Loucy (cell line): ENCODE data around the gene TMEM9.

ENCODE experiments used
- EZH2phosphoT487 ChIP-seq: fragments of 200-600 bp; IDR thresholded peaks from 2 replicates; pipeline ENCODE4 v1.6.1; 2018; ENCODE audit warnings: antibody characterized with exemption, mild to moderate bottlenecking, moderate library complexity, borderline replicate concordance
- TF ChIP-seq, protein P1 (sequence below): fragments of 200-600 bp; sonication (generic); conservative IDR thresholded peaks from 2 replicates; pipeline ENCODE4 v1.5.1; 2014; ENCODE audit warnings: mild to moderate bottlenecking, antibody characterized with exemption, low read length

DNA sequence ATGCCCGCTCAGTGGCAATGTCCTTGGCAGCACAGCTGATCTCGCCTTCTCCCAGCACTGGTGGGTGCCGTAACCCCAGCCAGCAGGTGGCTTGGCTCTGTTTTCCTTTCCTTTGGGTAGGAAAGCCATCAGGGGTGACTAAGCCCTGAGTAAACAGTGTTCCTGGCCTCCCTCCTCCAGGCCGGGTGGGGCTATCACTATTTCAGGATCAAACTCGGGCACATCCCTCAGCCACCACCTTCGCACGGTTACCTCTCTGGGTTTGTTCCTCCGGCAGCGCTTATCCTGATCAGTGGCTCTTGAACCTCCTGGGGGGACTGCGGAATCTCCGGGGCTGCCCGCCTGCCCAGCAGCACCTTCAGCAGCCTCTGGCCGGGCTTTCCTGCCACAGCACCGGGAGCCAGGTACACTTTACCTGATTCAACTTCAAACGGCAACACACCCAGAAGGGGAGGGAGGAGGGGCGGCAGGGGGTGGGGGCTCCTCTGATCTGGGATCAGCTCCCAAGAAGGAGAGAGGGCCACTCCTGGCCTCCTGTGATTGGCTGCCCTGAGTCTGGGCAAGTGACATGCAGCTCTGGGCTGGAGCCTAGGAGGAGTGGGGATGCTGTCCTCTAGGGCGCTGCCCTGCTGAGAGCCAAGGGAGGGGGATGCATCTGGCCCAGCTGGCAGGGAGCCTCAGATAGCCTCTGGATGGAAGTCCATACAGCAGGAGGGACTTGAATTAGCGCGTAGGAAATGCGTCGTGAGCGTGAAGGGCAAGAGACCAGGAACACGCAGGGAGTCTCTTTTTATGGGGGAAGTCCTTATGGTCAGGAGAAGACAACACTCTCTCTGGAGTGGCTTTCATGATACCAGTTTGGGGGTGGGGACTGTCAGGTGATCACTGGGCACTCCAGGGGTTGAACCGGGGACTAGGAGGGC, 27.2 kb downstream of the TMEM9 start, which contains the start of gene ASCL5:
- TF ChIP-seq, protein P1, sequence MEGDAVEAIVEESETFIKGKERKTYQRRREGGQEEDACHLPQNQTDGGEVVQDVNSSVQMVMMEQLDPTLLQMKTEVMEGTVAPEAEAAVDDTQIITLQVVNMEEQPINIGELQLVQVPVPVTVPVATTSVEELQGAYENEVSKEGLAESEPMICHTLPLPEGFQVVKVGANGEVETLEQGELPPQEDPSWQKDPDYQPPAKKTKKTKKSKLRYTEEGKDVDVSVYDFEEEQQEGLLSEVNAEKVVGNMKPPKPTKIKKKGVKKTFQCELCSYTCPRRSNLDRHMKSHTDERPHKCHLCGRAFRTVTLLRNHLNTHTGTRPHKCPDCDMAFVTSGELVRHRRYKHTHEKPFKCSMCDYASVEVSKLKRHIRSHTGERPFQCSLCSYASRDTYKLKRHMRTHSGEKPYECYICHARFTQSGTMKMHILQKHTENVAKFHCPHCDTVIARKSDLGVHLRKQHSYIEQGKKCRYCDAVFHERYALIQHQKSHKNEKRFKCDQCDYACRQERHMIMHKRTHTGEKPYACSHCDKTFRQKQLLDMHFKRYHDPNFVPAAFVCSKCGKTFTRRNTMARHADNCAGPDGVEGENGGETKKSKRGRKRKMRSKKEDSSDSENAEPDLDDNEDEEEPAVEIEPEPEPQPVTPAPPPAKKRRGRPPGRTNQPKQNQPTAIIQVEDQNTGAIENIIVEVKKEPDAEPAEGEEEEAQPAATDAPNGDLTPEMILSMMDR: no peak
- no peak for TF ChIP-seq EZH2phosphoT487
